Stimulated activated CD4-positive, alpha-beta T cell treated with anti-CD3 and anti-CD28 coated beads, Interleukin-2, amount 100 ng/mL, for 4 hours (primary cell): ENCODE results near the gene BMPR1A.
"Not testable (repeated sequence)": the region's sequence is repeated elsewhere in the genome, so short reads cannot be mapped to it uniquely, and the experiment has no call there.

ENCODE experiments used
- DNase-seq: peaks from one replicate; pipeline ENCODE4 v3.0.0-alpha.2; 2020; ENCODE audit warnings: low read depth

BMPR1A gene

DNA sequence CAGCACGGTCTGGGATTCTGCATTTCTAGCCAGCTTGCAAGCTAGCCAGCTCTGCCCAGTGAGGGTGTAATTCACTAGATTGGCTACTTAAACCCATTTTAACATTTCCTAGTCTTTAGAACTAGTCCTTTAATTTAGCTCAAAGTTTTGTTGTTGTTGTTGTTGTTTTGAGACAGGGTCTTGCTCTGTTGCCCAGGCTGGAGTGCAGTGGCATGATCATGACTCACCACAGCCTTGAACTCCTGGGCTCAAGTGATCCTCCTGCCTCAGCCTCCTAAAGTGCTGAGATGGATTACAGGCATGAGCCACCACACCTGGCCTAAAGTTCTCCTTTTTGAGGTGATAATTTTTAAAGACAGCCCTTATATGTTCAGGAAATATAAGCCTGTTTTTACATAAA, 94.1 kb downstream of the BMPR1A start:
- DNase-seq: no peak

DNA sequence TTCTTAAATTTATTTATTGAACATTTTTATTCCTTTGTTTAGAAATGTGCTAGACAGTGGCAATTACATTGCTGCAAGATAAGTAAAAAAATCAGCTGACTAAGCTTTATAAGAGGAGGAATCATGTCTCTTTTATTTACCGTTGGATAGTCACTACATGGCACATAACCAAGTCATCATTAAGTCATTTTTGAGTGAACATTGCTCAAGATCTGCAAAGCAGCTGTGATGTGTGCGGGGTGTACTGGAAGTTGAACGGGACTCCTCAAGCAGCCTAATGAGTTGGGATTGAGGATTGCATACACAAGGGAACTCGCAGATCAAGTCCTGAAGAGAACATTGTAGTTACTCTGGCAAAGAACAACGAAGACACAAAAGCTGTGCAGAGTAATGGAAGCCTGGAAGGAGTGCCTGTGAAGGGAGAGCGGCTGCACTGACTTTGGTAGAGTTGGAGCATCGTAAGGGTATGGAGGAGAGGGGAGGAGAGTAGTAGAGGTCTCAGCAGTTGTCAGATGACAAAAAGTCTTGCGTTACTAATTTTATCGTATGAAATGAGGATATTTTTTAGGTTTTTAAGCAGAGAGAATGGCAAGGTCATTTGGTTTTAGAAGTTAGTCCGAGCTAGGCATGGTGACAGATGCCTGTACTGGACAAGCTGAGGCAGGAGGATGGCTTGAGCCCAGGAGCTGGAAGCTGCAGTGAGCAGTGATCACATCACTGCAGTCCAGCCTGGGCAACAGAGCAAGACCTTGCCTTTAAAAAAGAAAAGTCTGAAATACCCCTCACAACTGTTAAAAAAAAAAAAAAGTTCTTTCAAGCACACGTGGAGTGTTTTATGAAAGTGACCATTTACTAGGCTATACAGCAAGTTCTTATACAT, 95.1 kb downstream of the BMPR1A start:
- no peak for DNase-seq

DNA sequence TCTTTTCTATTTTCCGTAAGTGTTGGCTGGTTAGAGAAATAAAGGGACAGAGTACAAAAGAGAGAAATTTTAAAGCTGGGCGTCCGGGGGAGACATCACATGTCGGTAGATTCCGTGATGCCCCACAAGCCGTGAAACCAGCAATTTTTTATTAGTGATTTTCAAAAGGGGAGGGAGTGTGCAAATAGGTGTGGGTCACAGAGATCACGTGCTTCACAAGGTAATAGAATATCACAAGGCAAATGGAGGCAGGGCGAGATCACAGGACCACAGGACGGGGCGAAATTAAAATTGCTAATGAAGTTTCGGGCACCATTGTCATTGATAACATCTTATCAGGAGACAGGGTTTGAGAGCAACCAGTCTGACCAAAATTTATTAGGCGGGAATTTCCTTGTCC, 97.2 kb downstream of the BMPR1A start:
- not testable (repeated sequence) for DNase-seq

DNA sequence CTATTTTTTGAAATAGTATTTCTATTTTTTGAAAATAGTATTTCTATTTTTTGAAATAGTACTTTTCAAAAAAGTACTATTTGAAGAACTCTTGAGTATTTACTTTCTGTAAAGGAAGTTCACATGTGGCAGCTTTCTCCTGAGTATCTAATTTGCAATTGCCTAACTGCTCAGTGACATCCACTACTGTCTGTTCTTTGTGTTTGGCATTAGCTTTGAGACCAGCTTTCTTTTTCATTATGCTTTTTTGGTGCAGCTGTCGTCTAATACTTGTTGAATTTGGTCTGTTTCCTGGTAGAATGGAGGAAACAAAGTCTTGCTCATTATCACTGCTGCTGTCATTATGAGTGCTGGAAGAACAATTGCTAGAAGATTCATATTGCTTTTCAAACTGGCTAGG, 99.1 kb downstream of the BMPR1A start:
- DNase-seq: no peak

DNA sequence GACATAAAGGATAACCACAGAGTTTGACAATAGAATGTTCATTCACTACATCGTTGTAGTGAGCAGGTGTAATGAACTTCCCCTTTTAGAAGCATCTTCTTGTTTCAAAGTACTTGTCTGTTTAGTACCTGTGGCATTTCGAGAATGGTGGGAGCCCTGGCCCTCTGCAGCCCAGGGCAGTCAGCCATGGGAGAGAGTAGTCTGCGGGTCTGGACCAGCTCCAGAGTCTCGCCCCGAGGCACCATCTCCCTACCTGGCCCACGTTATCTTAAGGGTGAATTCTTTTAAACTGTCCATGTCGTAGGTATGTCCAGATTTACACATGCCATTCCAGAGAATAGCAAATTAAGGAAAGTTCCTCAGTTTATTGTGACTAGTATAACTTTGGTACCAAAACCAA, 99.7 kb downstream of the BMPR1A start:
- no peak for DNase-seq

DNA sequence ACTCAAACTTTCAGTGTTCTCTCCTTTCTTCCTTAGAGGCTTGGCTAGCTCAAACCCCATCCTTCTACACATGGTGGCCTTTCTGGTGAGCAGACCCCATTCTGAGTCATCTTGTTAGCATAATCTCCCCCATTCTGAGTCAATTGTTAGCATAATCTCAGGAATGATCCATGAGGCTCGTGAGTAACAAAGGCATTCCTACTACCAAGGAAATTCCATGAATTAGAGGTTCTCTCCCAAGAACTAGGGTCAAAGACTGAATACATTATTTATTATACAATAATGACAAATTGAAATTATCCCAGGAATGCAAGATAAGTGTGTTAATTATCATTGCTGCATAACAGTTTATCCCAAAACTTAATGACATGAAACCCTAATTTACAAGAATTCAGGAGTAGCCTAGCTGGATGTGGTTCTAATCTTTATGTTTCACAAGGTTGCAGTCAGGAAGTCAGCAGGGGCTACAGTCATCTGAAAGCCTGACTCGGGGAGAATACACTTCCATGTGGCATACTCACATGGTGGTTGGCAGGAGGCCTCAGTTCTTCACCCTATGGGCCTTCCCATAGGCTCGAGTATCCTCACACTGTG, 100.8 kb downstream of the BMPR1A start:
- no peak for DNase-seq

DNA sequence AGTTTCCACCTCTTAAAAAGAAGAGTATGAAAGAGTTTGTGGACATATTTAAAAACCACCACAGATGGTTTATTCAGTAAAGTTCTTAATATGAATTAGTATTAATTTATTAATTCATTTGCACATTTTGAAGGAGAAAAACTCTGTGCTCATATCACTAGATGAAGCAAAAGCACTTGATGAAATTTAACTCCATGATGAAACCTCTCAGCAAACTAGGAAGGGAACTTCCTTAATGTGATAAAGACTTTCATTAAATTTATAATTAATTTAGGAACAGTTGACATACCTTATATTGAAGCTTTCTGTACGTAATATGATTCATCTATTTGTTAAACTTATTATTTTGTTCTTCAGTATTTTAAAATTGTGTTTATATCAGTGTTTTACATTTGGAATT, 101.6 kb downstream of the BMPR1A start:
- no peak for DNase-seq

DNA sequence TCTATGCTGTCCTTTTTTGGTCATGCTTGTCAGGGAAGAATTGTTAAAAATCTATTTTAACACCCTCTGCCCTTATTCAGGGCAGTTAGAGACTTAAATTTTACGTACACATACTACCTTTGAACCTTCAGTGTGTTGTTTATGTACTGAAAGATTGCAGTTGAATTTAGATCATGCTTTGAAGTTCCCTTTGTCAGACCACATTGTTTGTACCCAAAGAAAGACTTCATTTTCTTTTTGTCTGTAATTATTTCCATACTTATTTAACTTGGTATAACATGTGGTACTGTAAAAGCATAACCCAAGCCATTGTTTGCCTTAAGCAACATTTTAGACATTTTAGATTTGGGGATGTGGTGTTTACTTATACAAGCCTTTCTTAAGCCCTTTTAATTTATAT, 104.9 kb downstream of the BMPR1A start:
- no peak for DNase-seq

DNA sequence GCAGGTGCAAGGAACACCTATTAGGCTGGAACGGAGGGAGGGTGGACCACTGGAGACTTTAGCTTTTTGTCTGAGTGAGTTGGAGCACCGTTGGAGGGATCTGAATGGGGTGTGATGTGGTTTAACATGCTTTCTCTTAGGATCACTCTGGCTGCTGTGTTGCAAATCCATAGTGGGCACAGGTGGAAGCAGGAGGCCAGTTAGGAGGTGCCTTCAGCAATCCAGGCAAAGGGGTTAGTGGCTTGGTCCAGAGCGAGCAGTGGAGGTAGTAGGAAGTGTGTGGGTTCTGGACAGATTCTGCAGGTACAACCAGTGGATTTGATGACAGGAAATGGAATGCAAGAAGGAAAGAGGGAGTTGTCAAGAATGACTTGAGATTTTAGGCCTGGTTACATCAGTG, 106.0 kb downstream of the BMPR1A start:
- no peak for DNase-seq

DNA sequence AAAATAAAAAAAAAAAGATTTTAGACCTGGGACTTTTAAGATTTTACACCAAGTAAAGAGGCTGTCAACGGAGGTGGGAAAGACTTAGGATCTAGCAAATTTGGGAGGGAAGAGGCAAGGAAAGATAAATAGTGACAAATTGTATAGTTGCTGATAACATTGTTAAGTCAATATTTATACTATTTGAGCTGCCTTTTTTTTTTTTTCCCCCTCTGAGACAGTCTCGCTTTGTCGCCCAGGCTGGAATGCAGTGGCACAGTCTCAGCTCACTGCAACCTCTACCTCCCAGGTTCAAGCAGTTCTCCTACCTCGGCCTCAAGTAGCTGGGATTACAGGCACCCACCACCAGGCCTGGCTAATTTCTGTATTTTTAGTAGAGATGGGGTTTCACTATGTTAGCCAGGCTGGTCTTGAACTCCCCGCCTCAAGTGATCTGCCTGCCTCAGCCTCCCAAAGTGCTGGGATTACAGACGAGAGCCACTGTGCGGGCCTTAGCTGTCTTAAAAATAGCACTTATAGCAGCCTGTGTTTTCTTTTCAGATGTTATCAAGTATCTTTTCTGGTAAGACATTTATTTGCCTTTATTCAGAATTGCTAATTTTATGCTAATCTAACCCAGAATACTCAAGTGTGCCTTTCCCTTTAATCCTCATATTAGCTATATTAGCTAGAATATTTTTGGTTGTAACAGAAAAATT, 106.5 kb downstream of the BMPR1A start:
- DNase-seq: no peak

DNA sequence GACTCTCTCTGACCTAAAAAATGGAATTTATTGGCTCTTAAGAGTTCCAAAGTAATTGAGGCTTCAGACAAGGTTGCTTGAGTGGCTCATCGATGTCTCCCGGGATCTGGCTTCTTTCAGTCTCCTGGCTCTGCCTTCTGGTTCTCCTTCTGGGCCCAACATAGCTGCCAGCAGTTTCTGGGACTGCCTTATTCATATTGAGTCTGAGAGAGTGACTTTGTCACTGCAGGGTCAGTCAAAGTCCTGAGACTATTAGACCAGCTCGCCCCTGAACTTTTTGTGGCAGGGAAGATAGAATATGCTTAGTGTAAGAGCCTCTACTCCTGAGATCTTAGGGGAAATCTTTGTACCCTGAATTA, 107.0 kb downstream of the BMPR1A start:
- DNase-seq: no peak

DNA sequence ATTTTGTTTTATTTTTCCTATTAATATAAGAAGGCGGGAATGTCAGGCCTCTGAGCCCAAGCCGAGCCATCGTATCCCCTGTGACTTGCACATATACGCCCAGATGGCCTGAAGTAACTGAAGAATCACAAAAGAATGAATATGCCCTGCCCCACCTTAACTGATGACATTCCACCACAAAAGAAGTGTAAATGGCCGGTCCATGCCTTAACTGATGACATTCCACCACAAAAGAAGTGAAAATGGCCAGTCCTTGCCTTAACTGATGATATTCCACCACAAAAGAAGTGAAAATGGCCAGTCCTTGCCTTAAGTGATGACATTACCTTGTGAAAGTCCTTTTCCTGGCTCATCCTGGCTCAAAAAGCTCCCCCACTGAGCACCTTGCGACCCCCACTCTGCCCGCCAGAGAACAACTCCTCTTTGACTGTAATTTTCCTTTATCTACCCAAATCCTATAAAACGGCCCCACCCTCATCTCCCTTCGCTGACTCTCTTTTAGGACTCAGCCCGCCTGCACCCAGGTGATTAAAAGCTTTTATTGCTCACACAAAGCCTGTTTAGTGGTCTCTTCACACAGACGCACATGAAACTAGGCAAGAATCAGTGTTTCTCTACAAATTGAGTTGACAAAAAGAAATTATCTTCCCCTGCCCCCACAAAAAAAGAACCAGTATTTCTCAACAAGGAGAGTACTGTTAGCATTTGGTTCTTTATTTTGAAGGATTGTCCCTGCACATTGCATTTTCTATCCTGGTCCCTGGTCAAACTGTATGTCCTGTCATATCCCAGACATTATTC, 108.8 kb downstream of the BMPR1A start:
- DNase-seq: not testable (repeated sequence)

DNA sequence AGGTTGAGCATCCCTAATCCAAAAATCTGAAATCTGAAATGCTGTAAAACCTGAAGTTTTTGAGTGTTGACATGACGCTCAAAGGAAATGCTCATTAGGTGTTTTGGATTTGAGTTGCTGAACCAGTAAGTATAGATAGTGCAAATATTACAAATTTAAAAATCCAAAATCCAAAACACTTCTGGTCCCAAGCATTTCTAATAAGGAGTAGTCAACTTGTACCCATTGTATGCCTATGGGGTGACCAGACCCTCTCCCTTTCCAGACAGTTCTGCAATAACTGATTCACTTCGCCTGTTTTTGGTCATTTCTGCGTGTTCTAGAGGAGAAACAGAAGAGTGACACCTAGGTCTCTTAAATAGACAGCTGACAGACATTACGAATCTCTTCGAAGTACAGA, 110.7 kb downstream of the BMPR1A start:
- no peak for DNase-seq

DNA sequence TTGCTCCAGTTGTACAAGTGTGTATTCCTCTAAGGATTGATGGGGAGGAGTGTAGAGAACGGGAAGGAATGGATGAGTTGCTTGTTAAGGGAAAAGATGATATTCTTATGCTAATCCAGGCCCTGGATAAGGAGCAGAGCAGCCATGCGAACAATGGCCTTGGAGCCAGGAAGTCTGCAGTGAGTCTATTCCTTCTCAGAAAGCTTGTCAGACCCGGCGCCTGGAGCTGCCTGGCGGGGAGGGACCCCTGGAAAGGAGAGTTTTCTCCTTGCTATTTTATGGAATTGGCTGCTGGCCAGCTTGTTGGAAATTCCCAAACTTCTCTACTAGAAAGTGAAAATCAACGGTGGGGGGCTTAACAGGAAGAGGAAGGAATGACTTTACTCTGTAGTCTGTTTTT, 111.9 kb downstream of the BMPR1A start:
- no peak for DNase-seq

DNA sequence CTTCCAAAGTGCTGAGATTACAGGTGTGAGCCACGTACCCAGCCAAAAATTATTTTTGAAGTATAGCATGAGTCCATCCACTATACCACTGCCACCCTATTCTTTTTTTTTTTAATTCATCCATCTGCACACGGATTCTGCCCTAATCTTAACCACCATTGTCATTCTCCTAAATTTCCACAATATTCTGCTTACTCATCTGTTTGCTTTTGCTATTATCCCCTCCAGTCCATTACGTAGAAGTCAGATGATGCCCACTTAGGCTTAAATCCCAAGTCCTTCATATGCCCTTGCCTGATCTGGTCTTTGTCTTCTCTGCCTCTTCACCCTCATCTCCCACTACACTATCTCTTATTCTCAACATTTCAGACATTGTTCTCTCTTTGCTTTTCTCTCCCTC, 114.3 kb downstream of the BMPR1A start:
- no peak for DNase-seq

DNA sequence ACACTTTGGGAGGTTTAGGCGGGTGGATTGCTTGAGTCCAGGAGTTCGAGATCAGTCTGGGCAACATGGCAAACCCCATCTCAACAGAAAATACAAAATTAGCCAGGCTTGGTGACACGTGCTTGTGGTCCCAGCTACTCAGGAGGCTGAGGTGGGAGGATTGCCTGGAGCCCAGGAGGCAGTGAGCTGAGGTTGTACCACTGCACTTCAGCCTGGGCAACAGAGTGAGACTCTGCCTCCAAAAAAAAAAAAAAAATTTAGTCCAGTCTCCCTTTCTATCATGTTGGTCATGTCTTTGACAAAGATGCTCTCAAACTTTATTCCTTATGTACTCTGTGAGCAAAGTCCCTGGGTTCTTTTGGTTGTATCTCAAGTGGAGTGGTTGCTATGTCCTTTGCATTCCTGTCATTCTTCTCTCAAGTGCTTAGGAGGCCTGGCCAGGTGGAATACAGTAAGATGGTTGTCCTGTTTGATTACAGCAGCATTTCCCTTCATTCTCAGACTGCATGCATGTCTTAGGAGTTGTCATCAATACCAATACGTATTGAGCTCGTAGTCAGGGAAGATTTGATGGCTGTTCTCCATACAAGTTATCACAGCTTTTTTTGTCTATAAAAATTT, 115.3 kb downstream of the BMPR1A start:
- no peak for DNase-seq

DNA sequence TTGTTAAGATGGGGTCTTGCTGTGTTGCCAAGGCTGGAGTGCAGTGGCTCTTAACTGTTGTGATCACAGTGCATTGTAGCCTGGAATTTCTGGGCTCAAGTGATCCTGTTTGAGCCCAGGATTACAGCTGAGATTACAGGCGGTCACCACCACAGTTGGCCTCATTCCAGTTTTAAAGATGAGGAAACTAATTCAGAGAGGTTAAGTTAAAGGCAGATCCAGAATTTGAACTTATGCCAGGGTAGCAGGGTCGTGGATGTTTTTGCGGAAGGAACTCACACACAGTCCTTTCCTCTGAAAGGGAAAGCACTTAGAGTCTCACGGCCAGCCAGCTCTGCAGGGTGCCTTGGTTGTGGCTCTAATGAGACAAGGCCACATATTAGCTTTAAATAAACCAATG, 116.3 kb downstream of the BMPR1A start:
- DNase-seq: no peak

DNA sequence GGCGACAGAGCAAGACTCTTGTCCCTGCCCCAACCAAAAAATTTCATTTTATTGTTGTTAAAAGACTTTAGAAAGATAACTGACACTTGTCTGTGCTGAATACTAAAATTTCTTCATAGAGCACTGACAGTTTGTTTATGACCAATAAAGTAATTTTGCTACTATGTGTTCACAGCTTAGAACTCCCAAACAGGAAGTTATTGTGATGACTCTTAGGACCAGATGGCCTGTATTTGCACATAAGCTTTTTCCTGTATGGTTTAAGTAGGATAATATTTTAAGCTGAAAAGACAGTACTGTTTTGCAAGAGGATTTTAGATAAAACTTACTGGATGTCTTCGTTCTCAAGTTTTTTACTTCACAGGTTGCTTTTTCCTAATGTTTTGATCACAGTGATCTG, 120.3 kb downstream of the BMPR1A start:
- DNase-seq: no peak

DNA sequence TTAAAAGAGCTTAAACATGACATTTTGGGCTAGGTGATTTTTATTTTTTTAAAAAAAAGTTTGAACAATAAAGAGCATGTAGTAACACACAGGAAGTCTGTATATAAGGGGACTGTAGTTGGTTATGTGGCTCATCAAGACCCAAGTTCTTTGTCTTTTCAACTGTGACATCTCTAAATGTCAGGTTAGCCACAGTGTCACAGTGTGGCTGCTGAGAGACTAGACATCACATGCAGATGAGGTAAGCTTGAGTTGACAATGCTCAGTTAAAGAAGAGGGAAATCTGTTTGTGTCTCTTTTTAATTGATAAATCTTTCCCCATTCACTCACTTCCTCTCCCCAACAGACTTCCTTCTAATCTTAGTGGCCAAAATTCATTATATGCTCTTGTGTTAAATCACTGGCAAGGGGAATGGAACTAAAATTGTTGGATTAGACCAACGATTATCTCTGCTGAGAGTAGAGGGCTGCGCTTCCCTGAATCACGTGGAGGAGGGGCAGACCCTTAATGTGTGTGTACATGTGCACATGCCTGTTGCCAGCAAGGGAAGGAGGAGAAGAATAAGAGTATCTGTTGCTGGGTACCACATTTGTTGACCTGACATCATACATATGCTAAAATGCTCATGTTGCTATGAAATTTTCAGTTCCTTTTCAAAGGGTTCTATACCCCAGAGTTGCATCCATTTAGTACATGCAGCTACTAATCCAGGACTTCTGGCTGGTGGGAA, 122.7 kb downstream of the BMPR1A start:
- no peak for DNase-seq

DNA sequence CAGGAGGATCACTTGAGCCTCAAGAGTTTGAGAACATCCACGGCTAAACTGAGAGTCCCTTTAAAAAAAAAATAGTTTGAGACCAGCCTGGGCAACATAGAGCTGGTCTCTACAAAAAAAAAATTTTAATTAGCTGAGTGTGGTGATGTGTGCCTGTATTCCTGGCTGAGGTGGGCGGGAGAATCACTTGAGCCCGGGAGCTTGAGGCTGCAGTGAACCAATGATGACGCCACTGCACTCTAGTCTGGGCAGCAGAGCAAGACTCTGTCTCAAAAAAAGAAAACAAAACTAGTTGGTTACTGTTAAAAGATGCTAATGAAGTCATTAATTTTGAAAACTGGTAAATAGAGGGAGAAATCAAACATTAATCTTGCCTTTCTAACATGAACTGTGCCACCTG, 124.6 kb downstream of the BMPR1A start:
- no peak for DNase-seq
